Measurements from ENCODE around the gene RIC3.
A peak's percentile ranks its signal among the peaks of the same experiment; 100 is the strongest.

The RIC3 gene

GRCh38 chr11:8168485-8169257, at the start of gene RIC3:
RIC3 (minus strand) TSS chr11:8169025; CDS start chr11:8168989, 36 bp downstream.
- DNase-seq (ENCODE audit: low spot score), result no peak

DNA sequence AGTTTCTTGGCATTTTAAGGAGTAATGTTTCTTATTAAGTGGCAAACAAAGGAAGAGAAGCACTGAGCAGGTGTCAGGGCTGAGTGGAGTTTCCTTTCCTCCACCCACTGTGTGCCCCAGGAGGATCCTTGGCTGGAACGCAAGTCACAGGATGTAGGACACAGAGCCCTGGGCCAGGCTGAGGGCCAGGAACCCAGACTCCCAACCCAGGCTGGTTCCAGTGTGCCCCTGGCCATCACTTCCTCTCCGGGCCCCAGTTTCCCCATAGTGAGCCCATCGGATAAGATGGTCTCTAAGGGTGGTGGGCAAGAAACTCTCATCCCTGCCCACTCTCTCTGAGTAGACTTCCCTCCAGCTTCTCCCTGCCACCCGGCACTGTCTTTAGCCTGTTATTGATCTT, 49.6 kb upstream of the RIC3 start:
- DNase-seq (ENCODE audit: low spot score), result no peak

GRCh38 chr11:8217926-8218325, 49.1 kb upstream of the RIC3 start:
- no peak for DNase-seq (ENCODE audit: low spot score)

DNA sequence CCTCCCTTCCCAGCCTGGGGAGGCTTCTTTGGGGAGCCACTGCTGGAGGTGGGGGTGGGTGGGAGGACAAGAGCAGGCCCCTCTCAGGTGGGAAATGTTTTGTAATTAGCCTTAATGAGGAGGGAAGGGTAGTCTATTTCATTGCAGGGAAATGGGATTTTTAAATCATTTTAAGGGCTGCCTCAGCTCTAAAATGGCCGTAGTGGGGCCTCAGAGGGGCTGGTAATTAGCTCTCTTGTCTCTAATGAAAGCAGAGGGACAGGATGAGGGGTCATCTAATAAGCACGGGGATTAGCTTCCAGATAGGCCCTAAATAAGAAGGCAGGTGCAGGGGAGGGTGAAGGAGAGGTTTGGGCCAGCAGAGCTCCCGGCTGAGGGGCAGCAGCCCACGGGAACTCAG, 48.3 kb upstream of the RIC3 start:
- DNase-seq (ENCODE audit: low spot score), result no peak

DNA sequence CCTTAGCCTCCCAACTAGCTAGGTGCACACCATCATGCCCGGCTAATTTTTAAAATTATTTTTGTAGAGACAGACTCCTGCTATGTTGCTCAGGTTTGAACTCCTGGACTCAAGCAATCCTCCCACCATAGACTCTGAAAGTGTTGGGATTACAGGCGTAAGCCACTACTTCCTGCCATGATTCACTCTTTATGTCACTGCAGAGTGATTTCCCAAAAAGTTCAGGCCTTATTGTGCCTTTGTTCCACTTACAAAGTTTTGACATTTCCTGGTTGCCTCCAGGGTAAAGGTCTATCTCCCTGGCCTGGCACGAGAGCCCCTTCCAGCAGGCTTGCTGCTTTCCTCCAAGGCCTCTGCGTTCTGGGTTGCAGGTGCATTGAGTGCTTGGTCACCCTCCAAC, 44.6 kb upstream of the RIC3 start:
- DNase-seq (ENCODE audit: low spot score), result no peak

- no peak for DNase-seq (ENCODE audit: low spot score)
Measured at GRCh38 chr11:8209208-8209807, 40.5 kb upstream of the RIC3 start.

DNA sequence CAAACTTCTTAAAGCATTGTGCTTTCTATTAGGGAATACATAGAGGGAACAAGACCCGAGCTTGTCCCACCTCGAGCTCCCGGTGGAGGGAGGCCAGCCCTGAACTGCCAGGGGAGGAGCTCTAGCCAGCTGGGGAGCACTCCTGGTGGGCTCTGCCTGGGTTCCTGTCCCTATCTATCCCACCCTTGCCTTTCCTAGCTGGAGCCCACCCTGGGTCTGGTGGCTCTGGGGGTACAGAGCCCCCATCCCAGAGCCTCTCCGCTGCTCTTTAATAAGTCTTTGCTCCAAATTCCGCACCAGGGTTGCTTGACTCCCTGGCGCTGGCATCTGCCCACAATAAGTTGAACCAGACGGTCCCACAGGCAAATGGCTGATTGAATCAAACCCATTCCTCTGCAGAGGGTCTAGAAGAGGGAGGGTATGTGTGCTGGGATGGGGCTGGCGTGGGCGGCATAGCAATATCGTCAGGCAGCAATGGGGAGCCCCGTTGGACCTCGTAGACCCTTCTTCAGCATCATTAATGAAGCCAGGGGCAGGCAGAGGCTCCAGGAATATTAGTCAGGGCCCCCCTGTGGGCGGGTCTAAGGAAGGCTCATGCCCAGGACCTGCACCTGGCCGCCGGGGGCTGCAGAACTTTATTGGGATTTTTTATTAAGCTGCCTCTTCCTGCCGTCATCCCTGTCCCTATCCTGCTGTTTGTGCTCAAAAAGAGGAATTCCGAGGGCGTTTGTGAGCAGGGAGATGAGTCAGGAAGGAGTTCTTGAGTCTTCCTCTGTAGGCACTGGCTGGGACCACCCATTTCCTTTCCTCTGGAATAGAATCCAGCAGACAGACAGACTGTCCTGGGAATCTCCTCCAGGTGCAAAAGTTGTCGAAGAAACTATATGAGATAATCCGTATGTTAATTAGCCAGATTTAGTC, 38.5 kb upstream of the RIC3 start:
- DNase-seq (ENCODE audit: low spot score), result no peak

GRCh38 chr11:8206251-8207079, 37.6 kb upstream of the RIC3 start:
- DNase-seq (ENCODE audit: low spot score), result no peak

DNA sequence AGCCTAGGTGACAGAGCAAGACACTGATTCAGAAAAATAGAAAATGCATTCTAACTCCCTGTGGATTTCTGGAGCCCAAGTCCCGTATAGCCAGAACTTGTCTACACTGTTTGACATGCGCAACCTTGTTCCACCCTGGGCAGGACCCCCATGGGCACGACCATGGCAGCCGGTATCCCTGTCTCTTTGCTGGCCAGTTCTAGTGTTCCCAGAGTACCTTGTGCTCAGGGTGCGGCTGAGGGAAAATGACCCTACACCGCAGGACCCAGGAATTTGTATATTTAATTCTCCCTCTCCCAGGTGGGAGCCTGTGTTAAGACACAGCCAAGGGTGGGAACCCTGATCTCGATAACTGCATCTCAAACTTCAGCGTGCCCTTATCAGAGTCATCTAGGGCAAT, 36.7 kb upstream of the RIC3 start:
- DNase-seq (ENCODE audit: low spot score), result no peak

GRCh38 chr11:8204596-8204995, 35.8 kb upstream of the RIC3 start:
- DNase-seq (ENCODE audit: low spot score), result no peak

- no peak for DNase-seq (ENCODE audit: low spot score)
Measured at GRCh38 chr11:8204025-8204424, 35.2 kb upstream of the RIC3 start.

DNA sequence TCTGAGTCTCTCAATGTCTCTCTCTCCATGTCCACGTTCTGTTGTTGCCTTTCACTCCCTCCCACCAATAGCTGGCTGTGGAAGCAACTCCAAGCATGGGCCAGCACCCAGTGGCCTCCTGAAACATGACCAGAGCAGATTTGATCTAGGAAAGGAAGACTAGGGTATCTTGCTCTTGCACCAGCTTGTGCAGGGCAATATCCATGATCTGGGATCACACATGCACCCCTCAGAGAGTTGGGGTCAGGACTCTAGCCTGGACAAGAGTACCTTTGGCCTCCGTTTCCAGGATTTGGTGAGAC, 34.5 kb upstream of the RIC3 start:
- DNase-seq (ENCODE audit: low spot score), result no peak

DNA sequence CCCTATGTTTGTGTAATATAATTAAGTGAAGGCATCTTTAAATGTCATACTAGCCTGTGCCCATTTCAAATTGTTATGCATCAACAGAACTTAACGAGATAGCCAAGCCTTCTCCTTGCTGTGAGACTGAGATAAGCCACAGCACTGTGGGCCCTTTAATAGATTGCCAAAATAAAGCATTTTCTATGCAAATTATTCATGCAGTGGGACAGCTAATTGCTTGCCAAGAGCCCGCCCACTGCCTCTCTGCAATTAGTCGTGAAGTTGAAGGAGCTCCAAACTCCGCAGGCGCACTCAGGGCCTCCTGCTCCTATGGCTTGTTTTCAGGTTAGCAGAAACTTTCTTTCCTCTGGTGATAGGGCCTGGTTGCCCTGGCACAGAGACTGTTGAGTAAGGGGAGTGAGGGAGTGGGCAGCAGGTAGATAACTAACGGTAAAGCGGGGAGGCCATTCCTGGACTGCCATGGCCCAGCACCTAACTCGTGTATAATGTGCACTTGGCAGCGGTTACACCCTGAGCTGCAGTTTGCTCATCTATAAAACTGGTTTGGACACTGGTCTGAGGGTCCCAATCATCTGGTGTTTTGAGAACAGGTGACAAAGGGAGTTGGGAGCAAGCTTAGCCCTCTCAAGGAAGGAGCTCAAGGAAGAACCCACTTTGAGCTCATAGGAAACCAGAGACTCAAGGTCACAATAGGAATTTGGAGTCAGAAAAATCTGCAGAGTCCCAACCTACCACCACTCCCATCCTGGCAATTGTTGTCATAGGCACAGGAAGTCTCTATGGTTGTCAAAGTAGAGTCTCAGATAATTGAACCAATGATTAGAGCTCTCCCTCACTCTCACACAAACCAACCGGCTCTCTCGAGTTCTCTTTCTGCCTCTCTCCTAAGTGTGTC, 33.9 kb upstream of the RIC3 start:
- DNase-seq (ENCODE audit: low spot score), result no peak

- no peak for DNase-seq (ENCODE audit: low spot score)
Measured at GRCh38 chr11:8201644-8202365, 33.0 kb upstream of the RIC3 start.

DNA sequence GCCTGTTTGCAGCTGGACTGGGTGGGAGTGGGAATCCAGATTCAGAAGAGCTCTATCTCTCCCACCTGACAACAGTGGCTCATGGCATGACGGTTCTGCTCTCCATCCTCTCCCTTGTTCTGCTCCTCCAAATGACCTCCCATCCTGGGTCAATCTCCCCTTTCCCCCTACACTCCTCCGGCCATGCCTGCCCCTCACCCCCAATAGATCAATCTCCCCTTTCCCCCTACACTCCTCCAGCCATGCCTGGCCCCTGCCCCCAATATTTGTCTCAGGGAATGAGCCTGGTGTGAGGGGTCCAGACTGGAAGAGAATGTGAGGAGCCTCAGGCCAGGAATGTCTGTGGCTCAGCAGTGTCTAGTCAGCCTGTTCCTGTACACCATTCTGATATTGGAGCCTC, 30.9 kb upstream of the RIC3 start:
- DNase-seq (ENCODE audit: low spot score), result no peak

- DNase-seq (ENCODE audit: low spot score), result no peak
Measured at GRCh38 chr11:8196749-8197148, 27.9 kb upstream of the RIC3 start.

DNA sequence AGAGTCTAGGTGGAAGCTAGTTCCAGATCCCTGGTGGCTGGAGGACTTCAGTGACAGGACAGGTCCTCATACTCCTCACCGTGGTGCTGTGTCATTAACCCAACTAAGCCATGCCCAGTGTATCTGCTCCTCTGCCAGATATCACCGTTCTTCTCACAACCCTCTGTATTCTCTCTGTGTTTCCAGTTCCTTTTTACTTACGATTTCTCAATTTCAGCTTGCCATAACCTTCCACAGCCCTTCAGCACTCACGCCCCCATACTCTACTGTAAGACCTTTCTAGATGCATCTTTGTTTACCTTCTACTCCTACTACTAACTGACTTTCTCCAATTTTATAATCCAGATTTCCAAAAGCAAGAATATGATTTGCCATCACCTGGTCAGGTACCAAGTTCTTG, 26.1 kb upstream of the RIC3 start:
- DNase-seq (ENCODE audit: low spot score), result no peak

GRCh38 chr11:8192896-8193209, 24.0 kb upstream of the RIC3 start:
- no peak for DNase-seq (ENCODE audit: low spot score)

- peak; percentile 81 for DNase-seq (ENCODE audit: low spot score)
Measured at GRCh38 chr11:8192016-8192895, 23.4 kb upstream of the RIC3 start.

GRCh38 chr11:8190431-8190830, 21.6 kb upstream of the RIC3 start:
- DNase-seq (ENCODE audit: low spot score), result no peak

Measured in hepatic stellate cell (primary cell).